ENCODE data around the gene C9orf50. TPM values are rescaled to one million over a fixed set of nuclear protein-coding genes. Genes with fewer than 3 reads are reported as not detected.

C9orf50 gene
- total RNA-seq, 1 donor = 0.36 TPM

DNA sequence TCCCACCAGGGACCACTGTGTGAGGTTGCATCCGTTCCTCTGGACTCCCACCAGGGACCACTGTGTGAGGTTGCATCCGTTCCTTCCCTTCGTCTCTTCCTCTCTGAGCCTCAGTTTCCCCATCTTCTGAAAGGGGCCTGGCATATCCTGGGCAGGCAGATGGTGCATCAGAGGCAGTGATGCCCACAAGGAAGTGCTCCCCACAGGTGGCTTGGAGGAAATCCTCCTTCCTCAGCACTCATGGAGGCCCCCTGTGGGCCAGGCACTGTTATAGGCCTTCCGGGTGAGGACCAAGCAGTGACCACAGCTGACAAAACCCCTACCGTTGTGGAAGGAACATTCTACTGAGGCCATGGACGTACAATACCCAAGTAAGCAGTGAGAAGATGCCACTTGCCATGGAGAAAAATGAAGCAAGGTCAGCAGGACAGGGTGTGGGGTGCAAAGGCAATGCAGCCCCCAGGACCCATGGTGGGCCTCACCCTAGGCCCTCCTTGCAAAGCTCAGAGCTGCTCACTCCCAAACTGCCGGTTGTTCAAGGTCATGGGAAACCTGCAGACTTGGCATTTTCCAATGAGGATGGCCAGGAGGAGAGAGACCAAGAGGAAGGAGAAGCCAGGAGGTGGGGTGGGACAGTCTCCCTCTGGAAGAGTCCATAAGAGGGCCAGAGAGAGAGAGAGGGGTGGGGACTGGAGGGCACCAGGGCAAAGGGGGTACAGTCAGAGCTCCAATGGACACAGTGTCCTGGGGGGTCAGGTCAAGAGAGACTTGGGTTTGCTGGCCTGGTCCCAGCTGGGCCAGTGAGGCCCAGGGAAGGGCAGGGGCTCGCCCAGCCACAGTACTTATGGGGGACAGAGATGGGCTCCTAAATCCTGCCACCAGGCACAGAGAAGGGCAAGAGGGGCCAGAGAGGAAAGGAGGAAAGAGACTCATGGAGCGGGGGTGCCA is 51.1 kb downstream of the C9orf50 start:
- no peaks in the 10 kb centered on the region for H3K36me3 ChIP-seq (ENCODE audit: insufficient read depth, low read length)
- no peak overlapping the region for H3K4me3 ChIP-seq (ENCODE audit: insufficient read depth, low read length)
- H3K4me2 ChIP-seq (ENCODE audit: insufficient read depth, low read length) = no peak overlapping the region
- H3K27ac ChIP-seq (ENCODE audit: low read depth, low read length) = peak overlapping the region; percentile 90
- H2AFZ ChIP-seq (ENCODE audit: low read length) = peak overlapping the region; percentile 40
- no peaks in the 10 kb centered on the region for H3K9me3 ChIP-seq (ENCODE audit: low read depth, low read length)
- no peaks in the 10 kb centered on the region for H4K20me1 ChIP-seq (ENCODE audit: insufficient read depth, low read length)
- H3K27me3 ChIP-seq (ENCODE audit: insufficient read depth, low read length) = no peaks in the 10 kb centered on the region
- peaks cover 32% of the 10 kb centered on the region for H3K4me1 ChIP-seq (ENCODE audit: insufficient read depth, low read length)
- no peaks in the 10 kb centered on the region for H3K79me2 ChIP-seq (ENCODE audit: insufficient read depth, low read length)
- TF ChIP-seq, protein P1, sequence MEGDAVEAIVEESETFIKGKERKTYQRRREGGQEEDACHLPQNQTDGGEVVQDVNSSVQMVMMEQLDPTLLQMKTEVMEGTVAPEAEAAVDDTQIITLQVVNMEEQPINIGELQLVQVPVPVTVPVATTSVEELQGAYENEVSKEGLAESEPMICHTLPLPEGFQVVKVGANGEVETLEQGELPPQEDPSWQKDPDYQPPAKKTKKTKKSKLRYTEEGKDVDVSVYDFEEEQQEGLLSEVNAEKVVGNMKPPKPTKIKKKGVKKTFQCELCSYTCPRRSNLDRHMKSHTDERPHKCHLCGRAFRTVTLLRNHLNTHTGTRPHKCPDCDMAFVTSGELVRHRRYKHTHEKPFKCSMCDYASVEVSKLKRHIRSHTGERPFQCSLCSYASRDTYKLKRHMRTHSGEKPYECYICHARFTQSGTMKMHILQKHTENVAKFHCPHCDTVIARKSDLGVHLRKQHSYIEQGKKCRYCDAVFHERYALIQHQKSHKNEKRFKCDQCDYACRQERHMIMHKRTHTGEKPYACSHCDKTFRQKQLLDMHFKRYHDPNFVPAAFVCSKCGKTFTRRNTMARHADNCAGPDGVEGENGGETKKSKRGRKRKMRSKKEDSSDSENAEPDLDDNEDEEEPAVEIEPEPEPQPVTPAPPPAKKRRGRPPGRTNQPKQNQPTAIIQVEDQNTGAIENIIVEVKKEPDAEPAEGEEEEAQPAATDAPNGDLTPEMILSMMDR (IDR thresholded peaks at IDR 0.05; ENCODE audit: extremely low read depth, low read depth, low read length) = peak; percentile 38
- peak; percentile 93 for DNase-seq (ENCODE audit: insufficient read length, low spot score, missing footprints)

DNA sequence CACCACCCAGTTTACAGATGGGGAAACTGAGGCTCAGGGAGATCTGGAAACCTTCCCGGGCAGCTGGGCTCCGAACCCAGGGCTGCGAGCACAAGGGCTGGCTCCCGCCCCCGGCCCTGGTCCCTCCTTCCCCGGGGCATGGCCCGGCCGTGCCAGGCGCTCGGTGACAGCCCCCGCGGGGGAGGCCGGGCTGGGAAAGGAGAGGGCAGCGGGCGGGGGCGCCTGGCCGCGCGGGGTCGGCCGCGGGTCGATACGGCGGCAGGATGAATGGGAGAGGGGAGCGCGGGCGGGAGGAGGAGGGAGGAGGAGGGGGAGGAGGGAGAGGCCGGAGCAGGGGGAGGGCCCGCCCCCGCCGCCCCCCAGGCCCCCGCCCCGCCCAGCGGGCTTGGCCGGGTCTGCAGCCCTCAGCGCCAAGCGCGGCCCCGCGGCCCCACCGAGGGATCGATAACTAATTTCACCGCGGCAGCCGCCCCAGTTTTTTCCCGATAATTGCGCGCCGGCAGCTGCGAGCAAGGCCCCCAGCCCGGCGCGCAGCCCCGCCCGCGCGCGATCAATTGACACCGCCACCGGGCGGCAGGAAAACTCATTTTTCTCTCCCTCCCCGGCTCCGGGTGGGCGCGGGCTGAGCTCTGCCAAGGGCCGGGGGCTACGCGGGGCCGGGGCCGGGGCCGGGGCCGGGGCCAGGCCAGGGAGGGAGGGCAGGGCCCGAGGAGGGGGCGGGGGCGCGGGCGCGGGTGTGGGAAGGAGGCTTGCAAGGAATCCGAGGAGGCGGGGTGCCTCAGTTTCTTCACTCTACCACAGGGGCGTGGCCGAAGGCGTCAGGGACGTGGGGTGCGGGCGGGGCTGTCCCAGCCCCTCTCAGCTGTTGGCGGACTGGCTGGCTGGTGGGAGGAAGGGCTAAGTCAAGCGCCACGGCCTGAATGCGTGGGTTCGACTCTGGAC is 52.1 kb downstream of the C9orf50 start:
- Histone ChIP-seq H3K4me3 (ENCODE audit: insufficient read depth, low read length) (peak overlapping the region; percentile 68), H3K79me2 (ENCODE audit: insufficient read depth, low read length) (no peaks in the 10 kb centered on the region), H3K36me3 (ENCODE audit: insufficient read depth, low read length) (no peaks in the 10 kb centered on the region), H3K4me1 (ENCODE audit: insufficient read depth, low read length) (peaks cover 32% of the 10 kb centered on the region), H3K27ac (ENCODE audit: low read depth, low read length) (peak overlapping the region; percentile 90), H3K4me2 (ENCODE audit: insufficient read depth, low read length) (peak overlapping the region; percentile 84), H2AFZ (ENCODE audit: low read length) (peak overlapping the region; percentile 50), H3K9me3 (ENCODE audit: low read depth, low read length) (no peaks in the 10 kb centered on the region), H4K20me1 (ENCODE audit: insufficient read depth, low read length) (no peaks in the 10 kb centered on the region), H3K27me3 (ENCODE audit: insufficient read depth, low read length) (no peaks in the 10 kb centered on the region)
- TF ChIP-seq, protein P1 (IDR thresholded peaks at IDR 0.05; ENCODE audit: extremely low read depth, low read depth, low read length) = no peak
- DNase-seq (ENCODE audit: insufficient read length, low spot score, missing footprints) = peak; percentile 92

DNA sequence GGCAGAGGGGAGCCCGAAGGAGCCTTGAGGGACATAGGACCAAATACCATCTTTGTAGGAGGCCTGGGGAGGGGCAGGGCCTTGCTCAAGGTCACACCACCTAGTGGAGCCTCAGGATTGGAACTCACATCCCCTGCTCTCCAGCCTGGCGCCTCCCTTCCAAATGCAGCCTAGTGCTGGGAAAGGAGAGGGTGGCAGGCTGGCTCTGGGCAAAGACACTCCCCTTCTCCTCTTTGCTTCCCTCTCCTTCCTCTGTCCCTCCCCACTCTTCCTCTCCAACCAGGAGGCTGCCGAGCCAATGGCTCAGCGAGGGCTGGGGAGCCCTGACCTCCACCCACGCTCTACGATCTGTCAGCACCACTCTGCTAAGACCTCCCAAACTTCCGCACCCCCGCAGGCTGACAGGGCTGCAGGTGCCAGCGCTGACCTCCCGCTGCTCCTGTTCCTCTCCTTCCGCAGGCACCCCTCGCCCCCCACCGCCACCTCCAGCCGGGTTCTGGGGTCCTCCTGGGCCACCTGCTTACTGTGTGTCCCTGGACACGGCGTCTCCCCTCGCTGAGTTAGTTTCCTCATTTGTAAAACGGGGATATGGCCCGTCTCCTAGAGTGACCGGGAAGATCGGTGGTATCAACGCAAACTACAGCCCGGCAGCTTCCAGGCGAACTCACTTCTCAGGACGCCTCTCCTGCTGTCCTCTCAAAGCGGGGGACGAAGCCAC is 52.9 kb downstream of the C9orf50 start:
- peak overlapping the region; percentile 53 for H3K27ac ChIP-seq (ENCODE audit: low read depth, low read length)
- no peaks in the 10 kb centered on the region for H3K36me3 ChIP-seq (ENCODE audit: insufficient read depth, low read length)
- peak; percentile 95 for DNase-seq (ENCODE audit: insufficient read length, low spot score, missing footprints)

More for the DNA sequence above, 52.9 kb downstream of the C9orf50 start:
- peaks cover 32% of the 10 kb centered on the region for H3K4me1 ChIP-seq (ENCODE audit: insufficient read depth, low read length)
- H3K79me2 ChIP-seq (ENCODE audit: insufficient read depth, low read length) = no peaks in the 10 kb centered on the region
- peak overlapping the region; percentile 84 for H3K4me2 ChIP-seq (ENCODE audit: insufficient read depth, low read length)
- H3K27me3 ChIP-seq (ENCODE audit: insufficient read depth, low read length) = no peaks in the 10 kb centered on the region
- TF ChIP-seq, protein P1 (IDR thresholded peaks at IDR 0.05; ENCODE audit: extremely low read depth, low read depth, low read length) = no peak
- H3K4me3 ChIP-seq (ENCODE audit: insufficient read depth, low read length) = peak overlapping the region; percentile 68
- no peaks in the 10 kb centered on the region for H3K9me3 ChIP-seq (ENCODE audit: low read depth, low read length)
- peak overlapping the region; percentile 50 for H2AFZ ChIP-seq (ENCODE audit: low read length)
- H4K20me1 ChIP-seq (ENCODE audit: insufficient read depth, low read length) = no peaks in the 10 kb centered on the region
